Glutamatergic neuron (in vitro differentiated cells): ENCODE data around the gene ADGRD1. TPM values are rescaled to one million over a fixed set of nuclear protein-coding genes. Genes with fewer than 3 reads are reported as not detected.
A peak's percentile ranks its signal among the peaks of the same experiment; 100 is the strongest.

ENCODE experiments used
- DNase-seq: peaks from one replicate; pipeline ENCODE4 v3.0.0; 2022
- H3K27ac Mint-ChIP-seq: one replicate; pipeline ENCODE4 v1.8.0; 2020; ENCODE audit warnings: mild to moderate bottlenecking, mixed read lengths, inconsistent platforms; ENCODE audit not compliant: unreplicated experiment
- H3K27me3 Mint-ChIP-seq: one replicate; pipeline ENCODE4 v1.8.0; 2020; ENCODE audit warnings: mild to moderate bottlenecking, moderate library complexity, mixed read lengths, inconsistent platforms; ENCODE audit not compliant: unreplicated experiment
- H3K36me3 Mint-ChIP-seq: one replicate; pipeline ENCODE4 v1.8.0; 2020; ENCODE audit warnings: mild to moderate bottlenecking, mixed read lengths, inconsistent platforms; ENCODE audit not compliant: unreplicated experiment
- H3K4me1 Mint-ChIP-seq: one replicate; pipeline ENCODE4 v1.8.0; 2020; ENCODE audit warnings: mild to moderate bottlenecking, low read depth, mixed read lengths, inconsistent platforms; ENCODE audit not compliant: unreplicated experiment
- H3K4me3 Mint-ChIP-seq: one replicate; pipeline ENCODE4 v1.8.0; 2020; ENCODE audit warnings: mild to moderate bottlenecking, mixed read lengths, inconsistent platforms; ENCODE audit not compliant: unreplicated experiment
- H3K9me3 Mint-ChIP-seq: one replicate; pipeline ENCODE4 v1.8.0; 2020; ENCODE audit warnings: mild to moderate bottlenecking, moderate library complexity, mixed read lengths, inconsistent platforms; ENCODE audit not compliant: unreplicated experiment
- CTCF ChIP-seq: fragments of 200-600 bp; sonication (generic); IDR thresholded peaks from one replicate; pipeline ENCODE4 v1.5.0; 2021; ENCODE audit not compliant: partially characterized antibody, unreplicated experiment
- total RNA-seq: library from RNA; stranded (reverse); fragmentation: NEBNext Ultra II Directional; extraction: Animal tissue kit (Norgen Biotek cat#: 25700); gene quantifications from one replicate; pipeline ENCODE4 v1.2.1, GENCODE V29; 2021; ENCODE audit not compliant: unreplicated experiment

The ADGRD1 gene
- total RNA-seq, 1 donor from 2014 or later = 0.96 TPM

DNA sequence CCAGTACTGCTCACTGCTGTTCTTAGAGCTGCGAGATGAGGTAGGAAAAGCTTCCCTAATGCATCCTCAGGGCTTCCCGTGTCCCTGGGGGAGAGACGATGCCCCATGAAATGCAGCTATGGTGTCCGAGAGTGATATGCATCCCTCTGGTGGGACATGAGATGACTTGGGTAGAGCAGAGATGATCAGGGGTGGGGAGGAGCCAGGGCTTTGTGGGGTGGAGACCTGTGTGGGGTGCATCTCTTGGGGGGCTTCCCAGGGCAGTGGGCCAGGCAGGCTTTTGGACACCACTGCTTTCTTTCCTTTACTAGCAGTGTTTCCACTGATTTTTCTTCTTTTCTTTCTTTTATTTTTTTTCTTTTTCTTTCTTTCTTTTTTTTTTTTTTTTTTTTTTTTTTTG is 147.3 kb downstream of the ADGRD1 start:
- H3K27ac Mint-ChIP-seq = no peak overlapping the region
- H3K4me1 Mint-ChIP-seq = peaks cover 20% of the 10 kb centered on the region
- no peak overlapping the region for H3K4me3 Mint-ChIP-seq
- peaks cover 12% of the 10 kb centered on the region for H3K9me3 Mint-ChIP-seq
- H3K27me3 Mint-ChIP-seq = peaks cover 2% of the 10 kb centered on the region
- no peak for DNase-seq
- no peak for TF ChIP-seq CTCF
- H3K36me3 Mint-ChIP-seq = peaks cover 6% of the 10 kb centered on the region

DNA sequence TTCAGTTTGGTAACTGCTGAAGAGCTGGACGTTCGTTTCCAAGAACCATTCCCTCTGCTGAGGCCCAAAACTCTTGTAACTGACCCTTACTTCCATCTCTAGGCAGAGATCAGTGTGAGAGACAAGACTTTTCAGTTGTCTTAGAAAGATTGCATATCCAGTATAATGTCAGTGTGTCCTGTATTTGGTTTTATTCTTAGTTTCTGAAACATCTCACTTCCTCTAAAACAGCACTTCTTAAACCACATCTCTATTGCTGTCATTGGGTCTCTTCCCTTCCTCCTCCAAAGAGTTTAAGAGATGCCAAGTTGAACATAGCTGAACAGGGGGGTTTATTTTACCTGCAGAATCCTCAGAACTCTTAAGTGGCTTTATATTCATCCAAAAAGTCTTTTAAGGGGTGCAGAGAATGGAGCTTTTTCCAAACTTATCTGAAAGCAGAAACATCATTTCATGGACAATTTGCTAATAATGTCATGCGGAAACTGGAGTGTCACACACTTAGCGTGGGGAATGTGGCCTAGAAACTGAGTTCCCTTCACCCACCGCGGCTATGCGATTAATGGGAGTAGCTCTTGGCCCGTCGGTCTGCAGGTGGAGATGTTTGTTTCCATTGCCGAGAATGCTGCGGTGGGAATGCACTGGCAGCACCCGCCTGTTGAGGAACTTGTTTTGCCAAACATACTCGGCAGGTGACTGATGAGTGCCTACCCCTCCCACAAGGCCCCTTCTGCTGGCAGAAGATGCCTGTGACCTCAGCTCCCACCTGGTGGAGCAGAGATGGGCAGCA is 148.2 kb downstream of the ADGRD1 start:
- no peak for TF ChIP-seq CTCF
- no peak for DNase-seq
- peaks cover 12% of the 10 kb centered on the region for H3K4me1 Mint-ChIP-seq
- H3K4me3 Mint-ChIP-seq = no peak overlapping the region
- peaks cover 6% of the 10 kb centered on the region for H3K36me3 Mint-ChIP-seq
- H3K27me3 Mint-ChIP-seq = peaks cover 2% of the 10 kb centered on the region
- H3K27ac Mint-ChIP-seq = peak overlapping the region; percentile 49
- H3K9me3 Mint-ChIP-seq = peaks cover 8% of the 10 kb centered on the region

DNA sequence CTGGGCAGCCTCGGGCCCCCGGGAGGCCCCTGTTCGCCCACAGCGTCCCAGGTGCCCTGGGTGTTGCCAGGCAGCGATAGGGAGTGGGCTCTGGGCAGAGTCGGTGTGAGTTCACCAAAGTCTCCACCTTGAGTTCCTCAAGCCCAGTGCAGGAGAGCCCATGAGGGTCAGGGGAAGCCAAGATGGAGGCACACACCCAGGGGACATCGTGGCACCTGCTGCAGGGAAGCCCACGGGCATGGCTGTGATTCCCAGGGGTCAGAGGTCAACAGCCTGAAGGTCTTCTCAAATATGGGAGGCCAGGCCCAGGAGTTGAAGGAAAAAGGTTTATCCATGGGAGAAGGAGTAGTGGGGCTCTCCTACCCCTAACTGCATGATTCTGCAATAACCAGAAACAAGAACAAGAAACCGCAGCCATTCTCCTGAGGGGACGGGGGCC is 148.8 kb downstream of the ADGRD1 start:
- Mint-ChIP-seq H3K4me1 (peaks cover 9% of the 10 kb centered on the region), H3K27ac (no peak overlapping the region), H3K9me3 (peaks cover 5% of the 10 kb centered on the region), H3K27me3 (peaks cover 2% of the 10 kb centered on the region), H3K36me3 (peaks cover 6% of the 10 kb centered on the region), H3K4me3 (no peak overlapping the region)
- TF ChIP-seq CTCF = no peak
- DNase-seq = no peak

DNA sequence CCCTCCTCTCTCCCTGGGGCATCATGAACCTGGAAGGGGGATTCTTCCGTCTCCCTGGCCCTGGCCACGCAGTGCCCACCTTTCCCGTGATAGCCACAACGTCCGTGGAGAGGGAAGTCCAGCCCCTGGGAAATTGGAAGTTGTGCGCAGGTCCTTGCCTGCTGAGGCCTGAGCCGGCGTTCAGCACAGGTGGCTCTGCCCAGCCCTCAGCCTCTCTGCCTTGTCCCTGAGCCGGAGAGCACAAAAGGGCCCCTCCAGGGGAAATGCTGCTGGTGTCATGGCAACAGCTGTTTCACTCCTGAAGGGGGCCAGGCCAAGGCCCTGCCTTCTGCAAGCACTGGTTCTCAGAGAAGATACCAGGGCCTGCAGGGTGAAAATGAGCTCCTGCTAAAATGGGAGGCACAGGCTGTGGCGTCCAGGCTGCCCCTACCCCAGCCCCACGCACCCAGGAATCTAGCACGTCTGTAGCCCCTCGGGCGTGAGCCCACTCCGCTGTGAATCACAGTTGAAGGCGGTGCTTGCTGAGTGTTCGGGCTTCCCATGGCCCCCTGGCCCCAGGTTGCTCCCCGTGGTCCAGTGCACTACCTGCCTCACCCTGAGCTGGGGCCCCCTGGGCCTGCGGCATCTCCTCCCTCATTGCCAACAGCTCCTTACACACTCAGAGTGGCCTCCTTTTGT is 149.4 kb downstream of the ADGRD1 start:
- Mint-ChIP-seq H3K9me3 (peaks cover 5% of the 10 kb centered on the region), H3K4me1 (peaks cover 9% of the 10 kb centered on the region), H3K27me3 (peaks cover 2% of the 10 kb centered on the region), H3K27ac (peak overlapping the region; percentile 68), H3K36me3 (peaks cover 6% of the 10 kb centered on the region), H3K4me3 (no peak overlapping the region)
- peak; percentile 49 for DNase-seq
- no peak for TF ChIP-seq CTCF
